H1 (cell line): ENCODE data around the gene TUBA8. TPM values are rescaled to one million over a fixed set of nuclear protein-coding genes. Genes with fewer than 3 reads are reported as not detected.
"Not testable (repeated sequence)": the region's sequence is repeated elsewhere in the genome, so short reads cannot be mapped to it uniquely, and the experiment has no call there.

Source experiments
- CTCF ChIA-PET: fragments of 300-600 bp; sonication (Branson Sonifier 250); formaldehyde crosslinking; loops from one replicate; lab custom pipeline; 2021; ENCODE audit not compliant: partially characterized antibody; lab: Charles Lee
- POLR2A ChIA-PET: fragments of 300-600 bp; sonication (Branson Sonifier 250); formaldehyde crosslinking; loops from one replicate; lab custom pipeline; 2021; ENCODE audit warnings: inconsistent platforms; ENCODE audit not compliant: partially characterized antibody; lab: Charles Lee
- DNase-seq, 2 experiments: peaks; one replicate each; pipeline versions ENCODE4 v3.0.0 to v3.0.0-alpha.2; 2010 to 2022; ENCODE audit warnings: low spot score in 2 of 2, low read depth in 1 of 2, mixed read lengths in 1 of 2
- FAIRE-seq: peaks from 2 replicates; lab custom pipeline; 2011; peaks lifted over from hg19 to GRCh38; lab: Jason Lieb, UNC
- H2AFZ ChIP-seq: 2 replicates; pipeline ENCODE4 v1.8.1; 2012; ENCODE audit warnings: low read length, inconsistent platforms
- H2AK5ac ChIP-seq: 2 replicates; pipeline ENCODE4 v1.6.1; 2013; ENCODE audit warnings: low read depth, low read length
- H2BK120ac ChIP-seq: replicated peaks from 2 replicates; pipeline ENCODE3; 2013; ENCODE audit warnings: low read depth, low read length, inconsistent platforms
- H2BK12ac ChIP-seq: 2 replicates; pipeline ENCODE4 v1.6.1; 2013; ENCODE audit warnings: low read depth, low read length
- H2BK15ac ChIP-seq: 2 replicates; pipeline ENCODE4 v1.6.1; 2013; ENCODE audit warnings: low read length
- H2BK20ac ChIP-seq: 2 replicates; pipeline ENCODE4 v1.6.1; 2013; ENCODE audit warnings: low read length
- H2BK5ac ChIP-seq: 2 replicates; pipeline ENCODE4 v1.6.1; 2013; ENCODE audit warnings: low read depth, low read length
- H3K14ac ChIP-seq: 2 replicates; pipeline ENCODE4 v1.6.1; 2013; ENCODE audit warnings: inconsistent platforms; ENCODE audit not compliant: insufficient read length
- H3K18ac ChIP-seq: 2 replicates; pipeline ENCODE4 v1.6.1; 2013; ENCODE audit warnings: low read length; ENCODE audit errors: extremely low read depth
- H3K23ac ChIP-seq: 2 replicates; pipeline ENCODE4 v1.6.1; 2013; ENCODE audit warnings: inconsistent platforms; ENCODE audit not compliant: insufficient read length
- H3K23me2 ChIP-seq: 2 replicates; pipeline ENCODE4 v1.6.1; 2013; ENCODE audit warnings: low read depth, low read length
- H3K27ac ChIP-seq: 2 replicates; pipeline ENCODE4 v1.6.1; 2011; ENCODE audit warnings: low read depth, low read length, inconsistent platforms
- H3K27me3 ChIP-seq, 4 experiments: replicated peaks in 1 of 4; 1 replicate in 1 of 4; 2 replicates in 3 of 4; pipeline versions ENCODE4 v1.6.1 to v1.8.1; 2011 to 2013; ENCODE audit warnings: low read length in 3 of 4, mild to moderate bottlenecking in 3 of 4, inconsistent platforms in 2 of 4, mixed read lengths in 2 of 4, moderate library complexity in 1 of 4; ENCODE audit not compliant: control insufficient read depth in 3 of 4, insufficient read depth in 3 of 4; ENCODE audit errors: extremely low read depth in 1 of 4
- H3K36me3 ChIP-seq, 4 experiments: 2 replicates each; pipeline versions ENCODE4 v1.6.1 to v1.8.1; 2011 to 2013; ENCODE audit warnings: mild to moderate bottlenecking in 4 of 4, low read length in 3 of 4, moderate library complexity in 2 of 4, control low read depth in 1 of 4, inconsistent platforms in 1 of 4; ENCODE audit not compliant: insufficient read depth in 4 of 4, control insufficient read depth in 2 of 4
- H3K4ac ChIP-seq: replicated peaks from 2 replicates; pipeline ENCODE3; 2013; ENCODE audit warnings: low read length, low read depth, mixed read lengths, inconsistent platforms; ENCODE audit not compliant: insufficient read length
- H3K4me1 ChIP-seq, 4 experiments: replicated peaks in 1 of 4; 1 replicate in 1 of 4; 2 replicates in 3 of 4; pipeline versions ENCODE4 v1.6.1 to v1.8.1; 2011 to 2013; ENCODE audit warnings: low read length in 3 of 4, inconsistent platforms in 2 of 4, mixed read lengths in 1 of 4; ENCODE audit not compliant: insufficient read depth in 4 of 4, control insufficient read depth in 3 of 4
- H3K4me2 ChIP-seq, 2 experiments: 2 replicates each; pipeline versions ENCODE4 v1.6.1 to v1.8.1; 2011 to 2013; ENCODE audit warnings: low read depth in 2 of 2, low read length in 2 of 2, control low read depth in 1 of 2, inconsistent platforms in 1 of 2, mild to moderate bottlenecking in 1 of 2; ENCODE audit not compliant: insufficient read depth in 1 of 2
- H3K4me3 ChIP-seq, 4 experiments: fragments of 200-600, 300-600 bp in 1 of 4; sonication (generic), shearing (Covaris generic), sonication (Bioruptor Twin) in 1 of 4; 2 replicates each; pipeline versions ENCODE4 v1.5.1 to v1.8.1; 2011 to 2016; ENCODE audit warnings: low read length in 4 of 4, low read depth in 3 of 4, control low read depth in 2 of 4, inconsistent platforms in 2 of 4, mild to moderate bottlenecking in 2 of 4, mixed read lengths in 1 of 4, moderate library complexity in 1 of 4; ENCODE audit not compliant: insufficient read depth in 2 of 4; ENCODE audit errors: extremely low read depth in 1 of 4
- H3K56ac ChIP-seq: replicated peaks from 2 replicates; pipeline ENCODE3; 2013; ENCODE audit warnings: low read depth, mild to moderate bottlenecking, mixed read lengths, low read length, inconsistent platforms; ENCODE audit not compliant: insufficient read length
- H3K79me1 ChIP-seq: 2 replicates; pipeline ENCODE4 v1.6.1; 2013; ENCODE audit warnings: low read depth, low read length, control low read depth
- H3K79me2 ChIP-seq, 2 experiments: 2 replicates each; pipeline versions ENCODE4 v1.6.1 to v1.8.1; 2012 to 2013; ENCODE audit warnings: low read length in 2 of 2, mild to moderate bottlenecking in 2 of 2, inconsistent platforms in 1 of 2; ENCODE audit not compliant: insufficient read depth in 2 of 2, control insufficient read depth in 1 of 2
- H3K9ac ChIP-seq, 4 experiments: replicated peaks in 1 of 4; 1 replicate in 1 of 4; 2 replicates in 3 of 4; pipeline versions ENCODE4 v1.6.1 to v1.8.1; 2011 to 2013; ENCODE audit warnings: low read depth in 3 of 4, low read length in 3 of 4, control low read depth in 2 of 4, mild to moderate bottlenecking in 2 of 4, moderate library complexity in 2 of 4, inconsistent platforms in 1 of 4; ENCODE audit errors: extremely low read depth in 1 of 4
- H3K9me3 ChIP-seq, 2 experiments: 2 replicates each; pipeline versions ENCODE4 v1.6.1 to v1.8.1; 2012 to 2013; ENCODE audit warnings: mild to moderate bottlenecking in 2 of 2, moderate library complexity in 2 of 2, control low read depth in 1 of 2, inconsistent platforms in 1 of 2, low read depth in 1 of 2, low read length in 1 of 2, mixed read lengths in 1 of 2; ENCODE audit not compliant: insufficient read depth in 2 of 2
- H4K20me1 ChIP-seq, 2 experiments: replicated peaks in 1 of 2; 2 replicates each; pipeline versions ENCODE3 to v1.8.1; 2011 to 2013; ENCODE audit warnings: inconsistent platforms in 2 of 2, low read length in 2 of 2, mild to moderate bottlenecking in 1 of 2; ENCODE audit not compliant: insufficient read depth in 2 of 2, control insufficient read depth in 1 of 2
- H4K5ac ChIP-seq: 2 replicates; pipeline ENCODE4 v1.6.1; 2013; ENCODE audit warnings: low read length, low read depth, mixed read lengths, inconsistent platforms; ENCODE audit not compliant: insufficient read length
- H4K8ac ChIP-seq: 2 replicates; pipeline ENCODE4 v1.8.0; 2013; ENCODE audit warnings: mild to moderate bottlenecking, moderate library complexity, low read length, inconsistent platforms; ENCODE audit not compliant: insufficient read depth; ENCODE audit errors: extremely low read depth
- H4K91ac ChIP-seq: replicated peaks from 2 replicates; pipeline ENCODE3; 2013; ENCODE audit warnings: low read length, mixed read lengths, inconsistent platforms; ENCODE audit not compliant: insufficient read length
- WGBS, 2 experiments: shearing (Covaris generic) in 1 of 2; methylation state at CpG; one replicate each; pipeline versions ENCODE4 v1.1.6 to v1.1.7; 2013 to 2015; ENCODE audit warnings: low lambda C conversion rate in 2 of 2, mixed read lengths in 2 of 2, inconsistent platforms in 1 of 2, low coverage in 1 of 2, missing lambda C conversion rate in 1 of 2; ENCODE audit not compliant: insufficient replicate concordance in 2 of 2, insufficient coverage in 1 of 2, insufficient read length in 1 of 2; ENCODE audit errors: extremely low coverage in 1 of 2, missing lambda C conversion rate in 1 of 2; 5-methylcytosine and 5-hydroxymethylcytosine counted together
- polyA plus RNA-seq, 7 experiments: library from polyadenylated mRNA; depleted of rRNA in 3 of 7; stranded (reverse) in 5 of 7; unstranded in 2 of 7; fragments of >200 nt in 5 of 7; fragments of 200-250 nt in 2 of 7; gene quantifications; 1 replicate in 5 of 7; 2 replicates in 1 of 7; 4 replicates in 1 of 7; pipeline versions ENCODE4 v1.2.1 to v1.2.3, GENCODE V29; 2011 to 2013; ENCODE audit warnings: missing spikeins in 2 of 7, mixed read lengths in 2 of 7
- total RNA-seq: library from RNA; stranded (reverse); fragmentation: NEBNext Ultra II Directional; extraction: Animal tissue kit (Norgen Biotek cat#: 25700); gene quantifications from 2 replicates; pipeline ENCODE4 v1.2.1, GENCODE V29; 2021

Gene TUBA8
- total and polyA plus RNA-seq, 2 of the 8 experiments (the other 6 are each of a cell fraction or from before 2014, with no cell fraction given) = 1.0 to 4.0 TPM

GRCh38 chr22:18164584-18164983 is 54.0 kb downstream of the TUBA8 start:
- FAIRE-seq, CTCF ChIA-PET, POLR2A ChIA-PET: not testable (repeated sequence)

DNA sequence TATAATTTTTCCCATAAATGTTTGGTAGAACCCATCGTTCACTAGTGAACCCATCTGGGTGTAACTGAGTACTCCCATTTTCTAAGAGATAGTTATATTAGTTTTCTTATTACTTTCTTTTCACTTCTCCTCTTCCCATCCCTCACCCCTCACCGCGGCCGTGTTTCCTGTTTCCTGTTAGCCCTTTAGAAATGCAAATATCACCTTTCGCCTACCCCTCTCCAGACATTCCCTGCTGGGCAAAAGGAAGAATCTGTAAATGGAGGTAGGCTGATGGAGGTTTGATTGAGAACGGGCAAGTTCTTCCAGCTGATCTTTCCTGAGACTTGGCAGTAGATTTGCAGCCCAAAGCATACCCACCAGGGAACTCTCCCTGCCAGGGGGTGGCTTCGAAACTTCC is 54.7 kb downstream of the TUBA8 start:
- H3K79me2 ChIP-seq, H2BK12ac ChIP-seq, H4K5ac ChIP-seq, H3K4ac ChIP-seq, H3K23ac ChIP-seq, H4K20me1 ChIP-seq, H3K56ac ChIP-seq, H3K36me3 ChIP-seq, H3K9ac ChIP-seq, H2AFZ ChIP-seq, H2AK5ac ChIP-seq, H4K8ac ChIP-seq, H4K91ac ChIP-seq, H2BK15ac ChIP-seq, H3K14ac ChIP-seq, H2BK5ac ChIP-seq, H3K4me3 ChIP-seq, H2BK20ac ChIP-seq, H3K23me2 ChIP-seq, H3K18ac ChIP-seq, H3K4me1 ChIP-seq, H3K27me3 ChIP-seq, H3K79me1 ChIP-seq, H2BK120ac ChIP-seq, H3K9me3 ChIP-seq, DNase-seq, CTCF ChIA-PET, H3K27ac ChIP-seq: not testable (repeated sequence)
- POLR2A ChIA-PET = interaction anchor here (1.0 kb wide), 1 partner anchor 8 kb away, joined by 3 read pairs; no protein-coding TSS in a partner anchor
- FAIRE-seq = peak; percentile 96
- H3K4me2 ChIP-seq = peak overlapping the region in 1 of 2 experiments; percentile 39; a peak in 1 of 4 replicates
- 8% methylated on average over 1 of the region's 7 CpGs; no CpG with 5 or more reads in 1 of the 2 experiments for WGBS, 2 experiments

More at GRCh38 chr22:18164584-18164983, 54.0 kb downstream of the TUBA8 start:
- H2BK20ac ChIP-seq, H3K56ac ChIP-seq, H2BK12ac ChIP-seq, H3K9ac ChIP-seq, H3K79me2 ChIP-seq, H3K14ac ChIP-seq, H2AK5ac ChIP-seq, H3K4me2 ChIP-seq, H4K5ac ChIP-seq, H3K4ac ChIP-seq, H3K27me3 ChIP-seq, H4K8ac ChIP-seq, H2BK120ac ChIP-seq, H4K91ac ChIP-seq, H3K27ac ChIP-seq, H3K18ac ChIP-seq, H4K20me1 ChIP-seq, H3K23ac ChIP-seq, H3K4me3 ChIP-seq, H3K23me2 ChIP-seq, H3K36me3 ChIP-seq, H2BK5ac ChIP-seq, H2BK15ac ChIP-seq, H3K79me1 ChIP-seq, H2AFZ ChIP-seq, DNase-seq, H3K4me1 ChIP-seq, H3K9me3 ChIP-seq: not testable (repeated sequence)
- 37% methylated on average over 8 of the region's 8 CpGs; no CpG with 5 or more reads in 1 of the 2 experiments for WGBS, 2 experiments
